CD14-positive monocyte (primary cell): ENCODE results near the gene ZBTB17. TPM values are rescaled to one million over a fixed set of nuclear protein-coding genes. Genes with fewer than 3 reads are reported as not detected.

Experiments used
- DNase-seq, 3 donors: peaks; one replicate each; pipeline ENCODE4 v3.0.0-alpha.2; 2011 to 2022
- H2AFZ ChIP-seq: 2 replicates; pipeline ENCODE4 v1.6.0; 2012; ENCODE audit warnings: mild to moderate bottlenecking, low read depth, low read length, inconsistent platforms; ENCODE audit not compliant: insufficient read depth, poor library complexity, severe bottlenecking
- H3K27ac ChIP-seq, 2 donors: 1 replicate in 1 of 2; 2 replicates in 1 of 2; pipeline ENCODE4 v1.5.1; 2012 to 2013; ENCODE audit warnings: low read length in 2 of 2, control low read depth in 1 of 2, inconsistent platforms in 1 of 2, low read depth in 1 of 2, mild to moderate bottlenecking in 1 of 2
- H3K27me3 ChIP-seq, 2 donors: one replicate each; pipeline versions ENCODE4 v1.6.0 to v1.6.1; 2011 to 2013; ENCODE audit warnings: low read length in 2 of 2; ENCODE audit not compliant: control insufficient read depth in 2 of 2, insufficient read depth in 2 of 2
- H3K36me3 ChIP-seq, 2 donors: replicated peaks in 1 of 2; 1 replicate in 1 of 2; 2 replicates in 1 of 2; pipeline versions ENCODE4 v1.5.1 to v1.6.1; 2012 to 2013; ENCODE audit warnings: low read length in 2 of 2, control low read depth in 1 of 2, inconsistent platforms in 1 of 2, mild to moderate bottlenecking in 1 of 2; ENCODE audit not compliant: insufficient read depth in 2 of 2, control insufficient read depth in 1 of 2
- H3K4me1 ChIP-seq, 2 donors: 1 replicate in 1 of 2; 2 replicates in 1 of 2; pipeline versions ENCODE4 v1.5.1 to v1.6.1; 2012 to 2013; ENCODE audit warnings: low read length in 2 of 2, control low read depth in 1 of 2, inconsistent platforms in 1 of 2, mild to moderate bottlenecking in 1 of 2, moderate library complexity in 1 of 2; ENCODE audit not compliant: insufficient read depth in 2 of 2, control insufficient read depth in 1 of 2
- H3K4me2 ChIP-seq: replicated peaks from 2 replicates; pipeline ENCODE3; 2012; ENCODE audit warnings: low read length, moderate library complexity, mild to moderate bottlenecking; ENCODE audit not compliant: poor library complexity, severe bottlenecking; ENCODE audit errors: extremely low read depth
- H3K4me3 ChIP-seq, 3 experiments: fragments of 200-600 bp in 1 of 3; sonication (generic) in 1 of 3; replicated peaks in 1 of 3; 1 replicate in 2 of 3; 2 replicates in 1 of 3; pipeline ENCODE4 v1.5.1; 2011 to 2013; ENCODE audit warnings: low read length in 3 of 3, mild to moderate bottlenecking in 3 of 3, control low read depth in 2 of 3, low read depth in 2 of 3, inconsistent platforms in 1 of 3, moderate library complexity in 1 of 3
- H3K79me2 ChIP-seq: 2 replicates; pipeline ENCODE4 v1.6.0; 2012; ENCODE audit warnings: mild to moderate bottlenecking, control low read depth, inconsistent platforms, low read length, moderate library complexity; ENCODE audit not compliant: insufficient read depth
- H3K9ac ChIP-seq: 2 replicates; pipeline ENCODE4 v1.6.0; 2017; ENCODE audit warnings: low read length, mild to moderate bottlenecking; ENCODE audit not compliant: insufficient read depth, poor library complexity, severe bottlenecking
- H3K9me3 ChIP-seq, 2 donors: replicated peaks in 1 of 2; 1 replicate in 1 of 2; 2 replicates in 1 of 2; pipeline versions ENCODE4 v1.5.1 to v1.6.1; 2012 to 2013; ENCODE audit warnings: low read length in 2 of 2, control low read depth in 1 of 2; ENCODE audit not compliant: control insufficient read depth in 1 of 2, insufficient read depth in 1 of 2
- H4K20me1 ChIP-seq: 2 replicates; pipeline ENCODE4 v1.6.0; 2012; ENCODE audit warnings: mild to moderate bottlenecking, low read length, control low read depth, moderate library complexity; ENCODE audit not compliant: insufficient read depth
- H3K27ac Mint-ChIP-seq, 7 donors: one replicate each; pipeline ENCODE4 v1.8.0; 2020; ENCODE audit warnings: mild to moderate bottlenecking in 7 of 7, mixed read lengths in 7 of 7, moderate library complexity in 6 of 7, inconsistent platforms in 2 of 7
- H3K27me3 Mint-ChIP-seq, 3 donors: one replicate each; pipeline ENCODE4 v1.8.0; 2021 to 2022; ENCODE audit warnings: low read depth in 3 of 3, mild to moderate bottlenecking in 3 of 3, mixed read lengths in 3 of 3, moderate library complexity in 3 of 3, inconsistent platforms in 1 of 3
- H3K36me3 Mint-ChIP-seq, 2 donors: one replicate each; pipeline ENCODE4 v1.8.0; 2020; ENCODE audit warnings: mixed read lengths in 2 of 2, inconsistent platforms in 1 of 2, mild to moderate bottlenecking in 1 of 2
- H3K4me1 Mint-ChIP-seq: one replicate; pipeline ENCODE4 v1.8.0; 2020; ENCODE audit warnings: mild to moderate bottlenecking, mixed read lengths
- H3K4me3 Mint-ChIP-seq, 2 donors: one replicate each; pipeline ENCODE4 v1.8.0; 2020; ENCODE audit warnings: mild to moderate bottlenecking in 2 of 2, mixed read lengths in 2 of 2, moderate library complexity in 1 of 2
- H3K9me3 Mint-ChIP-seq, 7 donors: one replicate each; pipeline ENCODE4 v1.8.0; 2020 to 2022; ENCODE audit warnings: mixed read lengths in 7 of 7, mild to moderate bottlenecking in 6 of 7, moderate library complexity in 6 of 7, inconsistent platforms in 2 of 7
- WGBS: methylation state at CpG from one replicate; pipeline ENCODE4 v1.1.5; 2013; ENCODE audit warnings: missing lambda C conversion rate; ENCODE audit not compliant: insufficient coverage; 5-methylcytosine and 5-hydroxymethylcytosine counted together
- intact Hi-C, 2 donors: fragments of 100-400 bp; cut with micrococcal nuclease; formaldehyde crosslinking; loops; one replicate each; pipeline versions ENCODE4 v1.15.0 to v1.15.1; 2023
- polyA plus RNA-seq, 3 donors: library from polyadenylated mRNA; depleted of rRNA in 1 of 3; unstranded in 2 of 3; stranded (reverse) in 1 of 3; fragments of 300-500 nt in 2 of 3; fragments of >200 nt in 1 of 3; fragmentation: Illumina TruSeq in 2 of 3; gene quantifications; 1 replicate in 2 of 3; 2 replicates in 1 of 3; pipeline ENCODE4 v1.2.3, GENCODE V29; 2012 to 2021
- TF ChIP-seq, protein P1 (sequence below): fragments of 200-600 bp; IDR thresholded peaks from one replicate; pipeline ENCODE4 v1.8.0; 2022; ENCODE audit warnings: antibody characterized with exemption, mild to moderate bottlenecking

ZBTB17 gene
- polyA plus RNA-seq, 3 donors, result 2.8 to 93.3 (median 7.6) TPM

GRCh38 chr1:15943992-15944307 is 32.0 kb downstream of the ZBTB17 start:
- Histone ChIP-seq H4K20me1 (peaks cover 93% of the 10 kb centered on the region), H3K79me2 (peaks cover 16% of the 10 kb centered on the region), H3K4me1 (peaks cover 8 to 14% of the 10 kb centered on the region in 2 donors), H3K27me3 (no peaks in the 10 kb centered on the region), H3K36me3 (peaks cover 89 to 93% of the 10 kb centered on the region in 2 donors), H3K27ac (no peak overlapping the region), H3K4me3 (no peak overlapping the region), H3K4me2 (no peak overlapping the region), H2AFZ (no peak overlapping the region), H3K9me3 (no peaks in the 10 kb centered on the region), H3K9ac (no peak overlapping the region)
- Mint-ChIP-seq H3K27ac (no peak overlapping the region), H3K4me1 (peaks cover 11% of the 10 kb centered on the region), H3K9me3 (no peaks in the 10 kb centered on the region), H3K36me3 (peaks cover 76 to 98% of the 10 kb centered on the region in 2 donors), H3K27me3 (no peaks in the 10 kb centered on the region), H3K4me3 (no peak overlapping the region)
- WGBS, result 96% methylated on average over 22 of the region's 22 CpGs
- DNase-seq, result no peak
- intact Hi-C loops, result loop anchor here in 1 of 2 donors (5.0 kb wide), 1 partner anchor 48 kb away; no protein-coding TSS in a partner anchor
- TF ChIP-seq, protein P1, sequence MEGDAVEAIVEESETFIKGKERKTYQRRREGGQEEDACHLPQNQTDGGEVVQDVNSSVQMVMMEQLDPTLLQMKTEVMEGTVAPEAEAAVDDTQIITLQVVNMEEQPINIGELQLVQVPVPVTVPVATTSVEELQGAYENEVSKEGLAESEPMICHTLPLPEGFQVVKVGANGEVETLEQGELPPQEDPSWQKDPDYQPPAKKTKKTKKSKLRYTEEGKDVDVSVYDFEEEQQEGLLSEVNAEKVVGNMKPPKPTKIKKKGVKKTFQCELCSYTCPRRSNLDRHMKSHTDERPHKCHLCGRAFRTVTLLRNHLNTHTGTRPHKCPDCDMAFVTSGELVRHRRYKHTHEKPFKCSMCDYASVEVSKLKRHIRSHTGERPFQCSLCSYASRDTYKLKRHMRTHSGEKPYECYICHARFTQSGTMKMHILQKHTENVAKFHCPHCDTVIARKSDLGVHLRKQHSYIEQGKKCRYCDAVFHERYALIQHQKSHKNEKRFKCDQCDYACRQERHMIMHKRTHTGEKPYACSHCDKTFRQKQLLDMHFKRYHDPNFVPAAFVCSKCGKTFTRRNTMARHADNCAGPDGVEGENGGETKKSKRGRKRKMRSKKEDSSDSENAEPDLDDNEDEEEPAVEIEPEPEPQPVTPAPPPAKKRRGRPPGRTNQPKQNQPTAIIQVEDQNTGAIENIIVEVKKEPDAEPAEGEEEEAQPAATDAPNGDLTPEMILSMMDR, result no peak

GRCh38 chr1:15943328-15943991 is 32.4 kb downstream of the ZBTB17 start:
- TF ChIP-seq, protein P1, result no peak
- Histone ChIP-seq H3K27me3 (no peaks in the 10 kb centered on the region), H3K4me1 (peaks cover 3 to 9% of the 10 kb centered on the region in 2 donors), H2AFZ (no peak overlapping the region), H3K79me2 (peaks cover 14% of the 10 kb centered on the region), H4K20me1 (peaks cover 93% of the 10 kb centered on the region), H3K4me2 (no peak overlapping the region), H3K9me3 (no peaks in the 10 kb centered on the region), H3K4me3 (no peak overlapping the region), H3K36me3 (peaks cover 93 to 98% of the 10 kb centered on the region in 2 donors), H3K9ac (no peak overlapping the region), H3K27ac (peak overlapping the region in 1 of 2 donors; percentile 31)
- no peak overlapping the region for H3K4me3 Mint-ChIP-seq
- no peaks in the 10 kb centered on the region for H3K9me3 Mint-ChIP-seq
- intact Hi-C loops, result loop anchor here in 1 of 2 donors (5.0 kb wide), 1 partner anchor 49 kb away; no protein-coding TSS in a partner anchor
- no peak for DNase-seq
- 97% methylated on average over 31 of the region's 33 CpGs for WGBS
- no peaks in the 10 kb centered on the region for H3K27me3 Mint-ChIP-seq
- H3K36me3 Mint-ChIP-seq, result peaks cover 77 to 98% of the 10 kb centered on the region in 2 donors
- H3K27ac Mint-ChIP-seq, result peak overlapping the region in 1 of 7 donors; percentile 35
- peaks cover 6% of the 10 kb centered on the region for H3K4me1 Mint-ChIP-seq
